Muscle layer of duodenum (tissue), 2 donors: ENCODE data around the gene TMC1.
"Not testable (repeated sequence)": the region's sequence is repeated elsewhere in the genome, so short reads cannot be mapped to it uniquely, and the experiment has no call there.

Source experiments
- H3K27ac ChIP-seq: one replicate; pipeline ENCODE4 v1.7.0; 2013; ENCODE audit warnings: mild to moderate bottlenecking, low read length
- H3K27me3 ChIP-seq: one replicate; pipeline ENCODE4 v1.7.0; 2013; ENCODE audit warnings: low read depth, mild to moderate bottlenecking, control low read depth, low read length
- H3K36me3 ChIP-seq, 2 donors: one replicate each; pipeline ENCODE4 v1.7.0; 2013; ENCODE audit warnings: low read length in 2 of 2, control low read depth in 1 of 2, mild to moderate bottlenecking in 1 of 2; ENCODE audit not compliant: insufficient read depth in 2 of 2, control insufficient read depth in 1 of 2
- H3K4me1 ChIP-seq, 2 donors: one replicate each; pipeline ENCODE4 v1.7.0; 2013; ENCODE audit warnings: low read length in 2 of 2, mild to moderate bottlenecking in 2 of 2, control low read depth in 1 of 2, moderate library complexity in 1 of 2; ENCODE audit not compliant: insufficient read depth in 2 of 2, control insufficient read depth in 1 of 2
- H3K4me3 ChIP-seq, 2 donors: one replicate each; pipeline ENCODE4 v1.7.0; 2013; ENCODE audit warnings: low read length in 2 of 2, low read depth in 1 of 2, mild to moderate bottlenecking in 1 of 2
- H3K9me3 ChIP-seq, 2 donors: one replicate each; pipeline ENCODE4 v1.7.0; 2013; ENCODE audit warnings: low read length in 2 of 2, control low read depth in 1 of 2, mild to moderate bottlenecking in 1 of 2; ENCODE audit not compliant: control insufficient read depth in 1 of 2
- donor health status: healthy.

TMC1 gene

GRCh38 chr9:72839085-72839484 is 317.7 kb downstream of the TMC1 start:
- Histone ChIP-seq H3K27ac (no peak overlapping the region), H3K27me3 (no peaks in the 10 kb centered on the region), H3K4me3 (no peak overlapping the region), H3K9me3 (no peaks in the 10 kb centered on the region), H3K36me3 (no peaks in the 10 kb centered on the region), H3K4me1 (no peaks in the 10 kb centered on the region)

GRCh38 chr9:72843520-72844439 is 322.4 kb downstream of the TMC1 start:
- peaks cover 3 to 11% of the 10 kb centered on the region in 2 donors for H3K9me3 ChIP-seq
- no peaks in the 10 kb centered on the region for H3K36me3 ChIP-seq
- no peaks in the 10 kb centered on the region for H3K27me3 ChIP-seq
- H3K27ac ChIP-seq: no peak overlapping the region
- no peaks in the 10 kb centered on the region for H3K4me1 ChIP-seq
- no peak overlapping the region for H3K4me3 ChIP-seq

GRCh38 chr9:72844440-72844768 is 323.0 kb downstream of the TMC1 start:
- Histone ChIP-seq H3K4me1 (no peaks in the 10 kb centered on the region), H3K36me3 (no peaks in the 10 kb centered on the region), H3K4me3 (no peak overlapping the region), H3K27me3 (no peaks in the 10 kb centered on the region), H3K27ac (no peak overlapping the region), H3K9me3 (peaks cover 3 to 11% of the 10 kb centered on the region in 2 donors)

DNA sequence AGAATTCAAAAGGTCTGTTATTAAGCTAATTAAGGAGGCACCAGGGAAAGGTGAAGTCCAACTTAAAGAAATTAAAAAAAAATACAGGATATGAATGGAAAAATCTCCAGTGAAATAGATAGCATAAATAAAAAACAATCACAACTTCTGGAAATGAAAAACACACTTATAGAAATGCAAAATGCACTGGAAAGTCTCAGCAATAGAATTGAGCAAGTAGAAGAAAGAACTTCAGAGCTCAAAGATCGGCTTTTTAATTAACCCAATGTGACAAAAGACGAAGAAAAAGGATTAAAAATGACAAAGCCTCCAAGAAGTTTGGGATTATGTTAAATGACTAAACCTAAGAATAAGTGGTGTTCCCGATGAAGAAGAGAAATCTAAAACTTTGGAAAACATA is 323.6 kb downstream of the TMC1 start:
- H3K4me1 ChIP-seq, H3K4me3 ChIP-seq, H3K27me3 ChIP-seq, H3K27ac ChIP-seq, H3K36me3 ChIP-seq: not testable (repeated sequence)
- peaks cover 3 to 11% of the 10 kb centered on the region in 2 donors for H3K9me3 ChIP-seq

- not testable (repeated sequence) for H3K4me3 ChIP-seq, H3K27me3 ChIP-seq, H3K4me1 ChIP-seq, H3K27ac ChIP-seq, H3K9me3 ChIP-seq, H3K36me3 ChIP-seq
Measured at GRCh38 chr9:72850209-72850608, 328.8 kb downstream of the TMC1 start.

GRCh38 chr9:72855321-72855720 is 333.9 kb downstream of the TMC1 start:
- no peak overlapping the region for H3K4me3 ChIP-seq
- no peak overlapping the region for H3K27ac ChIP-seq

DNA sequence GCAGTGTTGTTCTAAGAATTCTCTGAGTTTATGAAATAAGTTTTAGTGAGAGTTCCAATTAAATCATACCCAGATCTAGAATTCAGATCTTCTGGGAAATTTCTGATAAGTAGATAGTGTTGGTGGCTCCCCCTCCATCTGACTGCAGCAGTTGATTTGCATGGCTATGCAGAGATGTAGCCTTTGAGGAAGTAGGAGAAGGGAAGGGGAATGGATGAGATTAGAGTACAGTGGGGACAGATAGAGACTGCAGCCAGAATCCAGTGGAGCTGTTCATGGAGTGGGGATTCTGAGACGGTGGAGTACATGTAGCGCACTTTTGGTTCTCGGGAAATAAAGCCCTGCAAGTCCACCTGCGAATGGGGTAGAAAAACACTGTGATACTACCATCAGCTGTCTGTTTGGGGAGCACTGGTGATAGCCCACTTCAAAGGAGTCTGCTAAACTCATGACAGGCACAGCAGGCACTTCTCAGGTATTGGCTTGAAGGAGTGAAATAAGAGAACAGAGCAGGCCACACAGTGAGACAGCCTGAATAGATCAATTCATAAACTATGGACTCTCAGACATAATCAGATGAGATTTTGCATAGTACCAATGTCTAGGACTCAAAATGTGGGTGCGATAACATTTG is 334.6 kb downstream of the TMC1 start:
- Histone ChIP-seq H3K4me1 (peaks cover 13 to 23% of the 10 kb centered on the region in 2 donors), H3K27me3 (no peaks in the 10 kb centered on the region), H3K9me3 (no peaks in the 10 kb centered on the region), H3K36me3 (no peaks in the 10 kb centered on the region), H3K27ac (no peak overlapping the region), H3K4me3 (no peak overlapping the region)

More at GRCh38 chr9:72855321-72855720, 333.9 kb downstream of the TMC1 start:
- H3K4me1 ChIP-seq: peaks cover 13 to 23% of the 10 kb centered on the region in 2 donors
- H3K9me3 ChIP-seq: no peaks in the 10 kb centered on the region
- no peaks in the 10 kb centered on the region for H3K27me3 ChIP-seq
- H3K36me3 ChIP-seq: no peaks in the 10 kb centered on the region

DNA sequence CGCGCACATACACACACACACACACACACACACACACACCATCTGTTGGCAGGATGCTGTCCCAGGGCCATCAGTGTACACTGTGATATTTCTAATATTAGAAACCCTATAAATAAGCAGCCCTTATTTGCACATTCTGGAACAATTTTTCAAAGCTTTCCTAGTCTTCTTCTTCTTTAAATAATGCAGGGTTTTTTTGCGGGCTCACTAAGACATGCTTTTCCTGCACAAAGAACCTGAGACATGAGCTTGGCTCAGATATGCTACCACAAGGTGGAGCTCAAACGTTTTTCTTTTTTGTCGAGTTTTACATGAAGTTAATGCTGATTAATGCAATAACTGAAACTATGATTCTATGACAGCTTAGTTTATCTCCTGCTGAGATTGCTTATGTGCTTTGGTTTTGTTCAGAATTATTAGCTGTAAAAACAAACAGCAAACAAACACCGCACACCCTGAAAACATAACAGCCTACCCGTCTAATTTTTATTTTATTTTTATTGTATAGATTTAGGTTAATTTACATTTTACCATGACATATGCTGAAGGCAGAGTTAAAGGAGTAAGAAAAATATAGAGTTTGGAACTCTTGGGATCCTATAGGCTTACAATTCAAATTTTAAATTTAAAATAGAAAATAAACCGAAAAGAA is 335.7 kb downstream of the TMC1 start:
- H3K27me3 ChIP-seq: no peaks in the 10 kb centered on the region
- peaks cover 13 to 23% of the 10 kb centered on the region in 2 donors for H3K4me1 ChIP-seq
- H3K9me3 ChIP-seq: no peaks in the 10 kb centered on the region
- H3K36me3 ChIP-seq: no peaks in the 10 kb centered on the region
- no peak overlapping the region for H3K27ac ChIP-seq
- H3K4me3 ChIP-seq: no peak overlapping the region

DNA sequence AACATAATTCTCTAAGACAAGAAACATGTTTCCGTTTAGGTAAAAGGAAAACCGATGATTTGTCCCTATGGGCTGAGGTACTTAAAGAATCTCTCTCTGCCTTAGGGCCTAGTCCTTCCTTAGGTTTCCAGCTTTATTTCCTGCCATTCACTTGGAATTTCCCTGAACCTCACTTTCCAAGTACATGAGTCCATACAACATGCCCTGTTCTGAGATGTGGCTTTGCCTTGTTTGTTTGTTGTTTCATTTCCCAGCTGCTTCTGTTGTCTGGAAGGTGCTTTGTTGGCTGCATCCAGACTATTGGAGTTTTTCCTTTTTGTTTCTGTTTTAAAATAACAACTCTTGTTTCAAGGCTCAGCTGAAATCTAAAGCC is 336.2 kb downstream of the TMC1 start:
- H3K4me1 ChIP-seq: peaks cover 13 to 23% of the 10 kb centered on the region in 2 donors
- H3K4me3 ChIP-seq: no peak overlapping the region
- no peaks in the 10 kb centered on the region for H3K9me3 ChIP-seq
- H3K27me3 ChIP-seq: no peaks in the 10 kb centered on the region
- peak overlapping the region; percentile 52 for H3K27ac ChIP-seq
- H3K36me3 ChIP-seq: no peaks in the 10 kb centered on the region

DNA sequence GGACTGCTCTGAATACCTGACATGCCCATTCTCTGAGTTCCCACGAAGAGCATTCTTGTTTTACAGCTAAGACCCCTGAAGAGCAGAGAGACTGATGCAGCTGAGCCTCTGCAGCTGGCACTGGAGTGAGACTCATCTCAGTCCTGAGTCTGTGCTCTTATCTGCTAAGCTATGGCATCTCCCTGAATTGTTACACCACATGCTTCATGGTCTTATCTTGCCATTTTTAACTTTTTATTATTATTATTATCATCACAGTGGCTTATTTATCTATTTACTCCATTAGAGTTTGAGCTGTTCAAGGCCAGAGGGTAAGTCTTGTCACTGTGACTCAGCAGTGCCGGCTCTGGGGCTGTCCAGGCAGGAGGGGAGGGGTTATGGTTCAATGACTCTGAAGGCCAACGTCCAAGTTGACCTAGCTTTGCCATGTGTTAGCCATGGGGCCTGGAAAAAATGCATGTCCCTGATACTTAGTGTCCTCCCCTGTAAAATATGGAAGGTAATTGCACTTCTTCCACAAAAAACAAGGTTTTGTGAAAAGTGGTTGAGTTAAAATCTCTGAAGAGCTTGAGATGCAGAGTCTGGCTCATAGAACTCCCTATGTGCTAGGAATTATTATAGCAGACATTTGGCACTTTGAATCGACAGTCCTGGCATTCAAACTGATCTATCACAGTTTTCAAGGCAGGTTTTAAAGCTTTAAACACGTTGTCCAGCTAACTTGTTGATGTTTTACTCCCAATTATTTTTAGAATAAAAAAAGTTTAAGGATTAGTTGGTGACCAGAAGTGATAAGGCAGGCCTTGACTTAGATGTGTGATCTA is 336.9 kb downstream of the TMC1 start:
- H3K4me3 ChIP-seq: no peak overlapping the region
- no peak overlapping the region for H3K27ac ChIP-seq
- peaks cover 13 to 23% of the 10 kb centered on the region in 2 donors for H3K4me1 ChIP-seq
- no peaks in the 10 kb centered on the region for H3K36me3 ChIP-seq
- H3K9me3 ChIP-seq: no peaks in the 10 kb centered on the region
- no peaks in the 10 kb centered on the region for H3K27me3 ChIP-seq

DNA sequence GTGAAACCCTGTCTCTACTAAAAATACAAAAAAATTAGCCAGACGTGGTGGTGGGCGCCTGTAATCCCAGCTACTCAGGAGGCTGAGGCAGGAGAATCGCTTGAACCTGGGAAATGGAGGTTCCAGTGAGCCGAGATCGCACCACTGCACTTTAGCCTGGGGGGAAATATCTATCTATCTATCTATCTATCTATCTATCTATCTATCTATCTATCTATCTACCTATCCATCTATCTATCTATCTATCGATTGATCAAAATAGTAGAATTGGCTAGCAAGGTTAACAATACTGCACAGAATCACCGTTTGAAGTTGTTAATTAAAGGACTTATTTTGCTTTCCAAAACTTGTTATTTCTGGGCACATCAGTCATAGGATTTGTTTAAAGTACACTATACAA is 341.4 kb downstream of the TMC1 start:
- not testable (repeated sequence) for H3K4me3 ChIP-seq, H3K27ac ChIP-seq, H3K27me3 ChIP-seq

More for the DNA sequence above, 341.4 kb downstream of the TMC1 start:
- H3K9me3 ChIP-seq, H3K4me1 ChIP-seq, H3K36me3 ChIP-seq: not testable (repeated sequence)
